ENCODE results near the gene TAOK1.
"Not testable (repeated sequence)": the region's sequence is repeated elsewhere in the genome, so short reads cannot be mapped to it uniquely, and the experiment has no call there.

Gene TAOK1

GRCh38 chr17:29469276-29469675 lies 79.1 kb downstream of the TAOK1 start:
- no peak for DNase-seq (ENCODE audit: low spot score)
- TF ChIP-seq CTCF (IDR thresholded peaks at IDR 0.05; ENCODE audit: borderline replicate concordance, control extremely low read depth, extremely low read depth, insufficient read depth, missing control alignments) = no peak
- in situ Hi-C loops (cut with MboI; ENCODE audit: low sequenced_read_pairs, unreplicated experiment) = no loop called here

GRCh38 chr17:29473437-29473836 lies 83.3 kb downstream of the TAOK1 start:
- in situ Hi-C loops (cut with MboI; ENCODE audit: low sequenced_read_pairs, unreplicated experiment); DNase-seq (ENCODE audit: low spot score): not testable (repeated sequence)

GRCh38 chr17:29474297-29474696 lies 84.1 kb downstream of the TAOK1 start:
- no peak for TF ChIP-seq CTCF (IDR thresholded peaks at IDR 0.05; ENCODE audit: borderline replicate concordance, control extremely low read depth, extremely low read depth, insufficient read depth, missing control alignments)
- in situ Hi-C loops (cut with MboI; ENCODE audit: low sequenced_read_pairs, unreplicated experiment) = no loop called here
- no peak for DNase-seq (ENCODE audit: low spot score)

- in situ Hi-C loops (cut with MboI; ENCODE audit: low sequenced_read_pairs, unreplicated experiment) = no loop called here
- TF ChIP-seq CTCF (IDR thresholded peaks at IDR 0.05; ENCODE audit: borderline replicate concordance, control extremely low read depth, extremely low read depth, insufficient read depth, missing control alignments) = no peak
- no peak for DNase-seq (ENCODE audit: low spot score)
These were observed 85.7 kb downstream of the TAOK1 start for GRCh38 chr17:29475891-29476290.

GRCh38 chr17:29480249-29480928 lies 90.2 kb downstream of the TAOK1 start:
- not testable (repeated sequence) for DNase-seq (ENCODE audit: low spot score)

GRCh38 chr17:29483503-29483902 lies 93.3 kb downstream of the TAOK1 start:
- in situ Hi-C loops (cut with MboI; ENCODE audit: low sequenced_read_pairs, unreplicated experiment) = no loop called here
- no peak for TF ChIP-seq CTCF (IDR thresholded peaks at IDR 0.05; ENCODE audit: borderline replicate concordance, control extremely low read depth, extremely low read depth, insufficient read depth, missing control alignments)
- no peak for DNase-seq (ENCODE audit: low spot score)

More at GRCh38 chr17:29480249-29480928, 90.2 kb downstream of the TAOK1 start:
- in situ Hi-C loops (cut with MboI; ENCODE audit: low sequenced_read_pairs, unreplicated experiment) = not testable (repeated sequence)

- no peak for DNase-seq (ENCODE audit: low spot score)
- in situ Hi-C loops (cut with MboI; ENCODE audit: low sequenced_read_pairs, unreplicated experiment) = no loop called here
- TF ChIP-seq CTCF (IDR thresholded peaks at IDR 0.05; ENCODE audit: borderline replicate concordance, control extremely low read depth, extremely low read depth, insufficient read depth, missing control alignments) = no peak
These were observed 104.8 kb downstream of the TAOK1 start for GRCh38 chr17:29495011-29495410.

- no peak for TF ChIP-seq CTCF (IDR thresholded peaks at IDR 0.05; ENCODE audit: borderline replicate concordance, control extremely low read depth, extremely low read depth, insufficient read depth, missing control alignments)
- no peak for DNase-seq (ENCODE audit: low spot score)
- in situ Hi-C loops (cut with MboI; ENCODE audit: low sequenced_read_pairs, unreplicated experiment) = no loop called here
These were observed 114.5 kb downstream of the TAOK1 start for GRCh38 chr17:29504711-29505110.

All from GM13976 (cell line).